ENCODE data around the gene GPATCH8.
A peak's percentile ranks its signal among the peaks of the same experiment; 100 is the strongest.
"Not testable (repeated sequence)": the region's sequence is repeated elsewhere in the genome, so short reads cannot be mapped to it uniquely, and the experiment has no call there.

The GPATCH8 gene

GRCh38 chr17:44503147-44504029, at the start of gene GPATCH8:
Gene GPATCH8 (minus strand): TSS chr17:44503406. CDS start chr17:44503370, 36 bp downstream.
- DNase-seq: peak; percentile 89

GRCh38 chr17:44552361-44552760, 49.2 kb upstream of the GPATCH8 start:
- DNase-seq: no peak

- DNase-seq: no peak
These were observed 46.5 kb upstream of the GPATCH8 start for GRCh38 chr17:44549686-44550085.

- DNase-seq: peak; percentile 50
These were observed 45.4 kb upstream of the GPATCH8 start for GRCh38 chr17:44548376-44549230.

GRCh38 chr17:44547625-44548267, 44.5 kb upstream of the GPATCH8 start:
- DNase-seq: no peak

- DNase-seq: no peak
These were observed 43.7 kb upstream of the GPATCH8 start for GRCh38 chr17:44546671-44547606.

- no peak for DNase-seq
These were observed 40.8 kb upstream of the GPATCH8 start for GRCh38 chr17:44543905-44544523.

GRCh38 chr17:44543213-44543904, 40.2 kb upstream of the GPATCH8 start:
- DNase-seq: no peak

- DNase-seq: no peak
These were observed 38.8 kb upstream of the GPATCH8 start for GRCh38 chr17:44541884-44542581.

GRCh38 chr17:44540246-44541084, 37.3 kb upstream of the GPATCH8 start:
- no peak for DNase-seq

GRCh38 chr17:44539673-44540072, 36.5 kb upstream of the GPATCH8 start:
- DNase-seq: no peak

- DNase-seq: not testable (repeated sequence)
These were observed 34.7 kb upstream of the GPATCH8 start for GRCh38 chr17:44537922-44538321.

GRCh38 chr17:44536090-44536953, 33.1 kb upstream of the GPATCH8 start:
- no peak for DNase-seq

- DNase-seq: peak; percentile 36
These were observed 30.5 kb upstream of the GPATCH8 start for GRCh38 chr17:44533533-44534246.

- no peak for DNase-seq
These were observed 27.8 kb upstream of the GPATCH8 start for GRCh38 chr17:44530896-44531418.

GRCh38 chr17:44529864-44530263, 26.7 kb upstream of the GPATCH8 start:
- DNase-seq: no peak

GRCh38 chr17:44527954-44528353, 24.7 kb upstream of the GPATCH8 start:
- no peak for DNase-seq
